Cardiac fibroblast (primary cell): Measurements from ENCODE around the gene ISL1.

Experiments used
- DNase-seq, 2 donors: peaks; one replicate each; pipeline versions ENCODE4 v3.0.0 to v3.0.0-alpha.2; 2010; ENCODE audit warnings: low read depth in 2 of 2
- H3K4me3 ChIP-seq, 2 donors: replicated peaks in 1 of 2; 1 replicate in 1 of 2; 2 replicates in 1 of 2; pipeline ENCODE4 v1.5.1; 2011; ENCODE audit warnings: low read depth in 2 of 2, low read length in 2 of 2, mild to moderate bottlenecking in 2 of 2, moderate library complexity in 1 of 2
- TF ChIP-seq, protein P1 (sequence below): IDR thresholded peaks from one replicate; pipeline ENCODE4 v1.5.1; 2011; ENCODE audit warnings: low read depth, mild to moderate bottlenecking, low read length, inconsistent platforms

The ISL1 gene

DNA sequence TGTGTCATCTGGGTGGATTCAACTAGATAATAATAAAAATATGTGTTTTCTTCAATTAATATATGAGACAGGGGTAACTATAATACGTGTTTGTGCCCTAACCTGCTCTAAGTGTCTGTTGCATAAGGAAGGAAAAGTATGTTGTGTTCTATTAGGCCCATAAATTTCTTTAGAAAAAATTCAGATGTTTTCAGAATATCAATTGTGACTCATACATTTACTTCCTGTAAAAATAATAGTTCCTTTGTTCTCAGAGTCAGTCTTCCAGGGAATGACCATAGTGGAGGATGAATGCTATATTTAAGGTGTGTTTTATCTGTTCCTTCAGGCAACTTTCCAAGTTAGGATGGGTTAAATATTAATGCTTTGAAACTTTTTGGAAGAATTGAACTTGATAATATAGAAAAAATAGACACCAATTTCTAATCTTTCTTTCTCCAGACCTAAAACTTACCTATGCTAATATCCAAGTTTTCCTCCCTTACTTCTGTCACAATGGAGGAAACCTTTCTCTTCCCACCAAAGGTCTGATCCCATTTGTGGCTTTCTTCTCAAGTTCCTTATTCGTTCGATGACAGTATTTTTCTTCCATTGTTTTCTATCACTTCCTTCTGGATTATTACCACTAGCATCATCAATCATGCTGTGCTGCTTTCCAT is 49.9 kb downstream of the ISL1 start:
- TF ChIP-seq, protein P1, sequence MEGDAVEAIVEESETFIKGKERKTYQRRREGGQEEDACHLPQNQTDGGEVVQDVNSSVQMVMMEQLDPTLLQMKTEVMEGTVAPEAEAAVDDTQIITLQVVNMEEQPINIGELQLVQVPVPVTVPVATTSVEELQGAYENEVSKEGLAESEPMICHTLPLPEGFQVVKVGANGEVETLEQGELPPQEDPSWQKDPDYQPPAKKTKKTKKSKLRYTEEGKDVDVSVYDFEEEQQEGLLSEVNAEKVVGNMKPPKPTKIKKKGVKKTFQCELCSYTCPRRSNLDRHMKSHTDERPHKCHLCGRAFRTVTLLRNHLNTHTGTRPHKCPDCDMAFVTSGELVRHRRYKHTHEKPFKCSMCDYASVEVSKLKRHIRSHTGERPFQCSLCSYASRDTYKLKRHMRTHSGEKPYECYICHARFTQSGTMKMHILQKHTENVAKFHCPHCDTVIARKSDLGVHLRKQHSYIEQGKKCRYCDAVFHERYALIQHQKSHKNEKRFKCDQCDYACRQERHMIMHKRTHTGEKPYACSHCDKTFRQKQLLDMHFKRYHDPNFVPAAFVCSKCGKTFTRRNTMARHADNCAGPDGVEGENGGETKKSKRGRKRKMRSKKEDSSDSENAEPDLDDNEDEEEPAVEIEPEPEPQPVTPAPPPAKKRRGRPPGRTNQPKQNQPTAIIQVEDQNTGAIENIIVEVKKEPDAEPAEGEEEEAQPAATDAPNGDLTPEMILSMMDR, result no peak
- no peak overlapping the region for H3K4me3 ChIP-seq
- no peak for DNase-seq

DNA sequence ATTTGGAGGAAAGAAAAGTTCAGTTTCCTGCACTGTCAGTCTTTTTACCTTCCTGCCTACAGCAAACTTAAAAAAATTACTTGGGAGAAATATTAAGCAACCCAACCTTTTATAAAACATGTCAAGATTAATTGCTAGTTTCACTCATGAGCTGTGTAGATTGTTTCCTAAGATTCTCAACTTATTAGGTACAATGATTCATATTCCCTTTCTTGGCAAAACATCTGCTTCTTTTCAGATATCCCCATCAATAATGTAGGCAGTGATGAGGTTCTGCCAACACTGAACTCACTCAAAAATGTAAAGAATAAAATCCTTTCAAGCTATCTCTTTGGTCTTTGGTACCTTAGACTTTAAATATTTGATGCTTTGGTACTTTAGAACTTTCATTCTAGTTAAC is 56.0 kb downstream of the ISL1 start:
- H3K4me3 ChIP-seq, result no peak overlapping the region
- DNase-seq, result no peak
- TF ChIP-seq, protein P1, result no peak
